ENCODE measurements around the gene PCYT1B. TPM values are rescaled to one million over a fixed set of nuclear protein-coding genes. Genes with fewer than 3 reads are reported as not detected.
"Not testable (repeated sequence)": the region's sequence is repeated elsewhere in the genome, so short reads cannot be mapped to it uniquely, and the experiment has no call there.

The PCYT1B gene
- polyA plus RNA-seq, 3 donors, result 0.15 TPM; not detected in 2

DNA sequence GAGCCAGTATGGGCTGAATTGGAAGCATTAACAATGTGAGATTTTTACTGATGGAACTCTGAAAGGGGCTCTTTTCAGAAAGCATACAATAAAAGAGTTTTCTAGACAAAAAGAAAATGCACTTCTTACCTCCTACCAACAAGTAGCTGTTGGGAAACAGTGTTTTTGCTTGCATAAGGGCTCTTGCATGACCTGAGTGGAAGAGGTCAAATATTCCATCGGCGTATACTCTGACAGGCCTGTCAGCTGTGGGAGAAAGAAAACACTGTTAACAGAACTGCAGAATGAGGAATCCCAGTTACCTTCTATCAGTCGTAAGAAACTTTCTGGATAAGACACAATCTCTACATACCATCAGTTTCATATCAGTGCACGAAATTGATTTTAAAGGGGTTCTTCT lies 39.5 kb downstream of the PCYT1B start:
- peaks cover 0 to 4% (median 0%) of the 10 kb centered on the region in 3 donors for H3K27me3 Mint-ChIP-seq (ENCODE audit: low read depth in 3 of 3)
- no CpG with 5 or more reads among the region's 4 CpGs for WGBS (ENCODE audit: insufficient coverage)

DNA sequence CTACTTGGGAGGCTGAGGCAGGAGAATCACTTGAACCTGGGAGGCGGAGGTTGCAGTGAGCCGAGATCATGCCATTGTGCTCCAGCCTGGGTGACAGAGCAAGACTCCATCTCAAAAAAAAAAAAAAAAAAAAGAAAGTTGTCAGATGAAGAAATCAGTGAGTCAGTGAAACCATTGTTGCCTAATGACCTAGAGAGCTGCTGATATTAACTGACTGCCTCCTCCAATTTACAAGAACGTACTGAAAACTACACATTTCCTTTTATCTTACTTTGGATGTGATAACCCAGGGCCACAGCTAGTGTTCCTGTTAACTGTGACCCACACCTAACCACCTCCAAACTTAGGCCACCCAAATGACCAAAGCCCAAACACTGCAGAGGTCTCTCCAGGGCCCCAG lies 41.2 kb downstream of the PCYT1B start:
- H3K36me3 Mint-ChIP-seq; H3K9me3 ChIP-seq (replicated peaks in 1 of 2; ENCODE audit: control insufficient read depth in 1 of 2, insufficient read depth in 1 of 2, low read length in 2 of 2); H3K9me3 Mint-ChIP-seq; H3K27me3 Mint-ChIP-seq (ENCODE audit: low read depth in 3 of 3); H3K4me2 ChIP-seq (replicated peaks; ENCODE audit: extremely low read depth, low read length, poor library complexity, severe bottlenecking); H3K9ac ChIP-seq (ENCODE audit: insufficient read depth, low read length, poor library complexity, severe bottlenecking); H2AFZ ChIP-seq (ENCODE audit: insufficient read depth, low read depth, low read length, poor library complexity, severe bottlenecking); H3K79me2 ChIP-seq (ENCODE audit: insufficient read depth, low read length); intact Hi-C loops (cut with micrococcal nuclease); H3K4me3 Mint-ChIP-seq; H3K27me3 ChIP-seq (ENCODE audit: control insufficient read depth in 2 of 2, insufficient read depth in 2 of 2, low read length in 2 of 2); H3K4me3 ChIP-seq (replicated peaks in 1 of 3; ENCODE audit: low read depth in 2 of 3, low read length in 3 of 3); H4K20me1 ChIP-seq (ENCODE audit: insufficient read depth, low read length); H3K36me3 ChIP-seq (replicated peaks in 1 of 2; ENCODE audit: control insufficient read depth in 1 of 2, insufficient read depth in 2 of 2, low read length in 2 of 2): not testable (repeated sequence)
- DNase-seq, result peak; percentile 43 to 64 (median 60)
- Histone ChIP-seq H3K27ac (ENCODE audit: low read depth in 1 of 2, low read length in 2 of 2) (peak overlapping the region; percentile 45 to 60), H3K4me1 (ENCODE audit: control insufficient read depth in 1 of 2, insufficient read depth in 2 of 2, low read length in 2 of 2) (peaks cover 27 to 31% of the 10 kb centered on the region in 2 donors)
- Mint-ChIP-seq H3K4me1 (peaks cover 36% of the 10 kb centered on the region), H3K27ac (peak overlapping the region; percentile 70 to 91 (median 86))
- no CpG with 5 or more reads among the region's 3 CpGs for WGBS (ENCODE audit: insufficient coverage)

More for the DNA sequence above, 39.5 kb downstream of the PCYT1B start:
- Histone ChIP-seq H3K4me3 (replicated peaks in 1 of 3; ENCODE audit: low read depth in 2 of 3, low read length in 3 of 3) (no peak overlapping the region), H2AFZ (ENCODE audit: insufficient read depth, low read depth, low read length, poor library complexity, severe bottlenecking) (peak overlapping the region; percentile 27), H3K9ac (ENCODE audit: insufficient read depth, low read length, poor library complexity, severe bottlenecking) (no peak overlapping the region), H3K27ac (ENCODE audit: low read depth in 1 of 2, low read length in 2 of 2) (peak overlapping the region; percentile 52 to 60), H3K9me3 (replicated peaks in 1 of 2; ENCODE audit: control insufficient read depth in 1 of 2, insufficient read depth in 1 of 2, low read length in 2 of 2) (no peaks in the 10 kb centered on the region), H4K20me1 (ENCODE audit: insufficient read depth, low read length) (no peaks in the 10 kb centered on the region), H3K79me2 (ENCODE audit: insufficient read depth, low read length) (no peaks in the 10 kb centered on the region), H3K4me1 (ENCODE audit: control insufficient read depth in 1 of 2, insufficient read depth in 2 of 2, low read length in 2 of 2) (peaks cover 27 to 31% of the 10 kb centered on the region in 2 donors), H3K4me2 (replicated peaks; ENCODE audit: extremely low read depth, low read length, poor library complexity, severe bottlenecking) (peak overlapping the region; percentile 8), H3K36me3 (replicated peaks in 1 of 2; ENCODE audit: control insufficient read depth in 1 of 2, insufficient read depth in 2 of 2, low read length in 2 of 2) (no peaks in the 10 kb centered on the region), H3K27me3 (ENCODE audit: control insufficient read depth in 2 of 2, insufficient read depth in 2 of 2, low read length in 2 of 2) (no peaks in the 10 kb centered on the region)
- TF ChIP-seq, protein P1, sequence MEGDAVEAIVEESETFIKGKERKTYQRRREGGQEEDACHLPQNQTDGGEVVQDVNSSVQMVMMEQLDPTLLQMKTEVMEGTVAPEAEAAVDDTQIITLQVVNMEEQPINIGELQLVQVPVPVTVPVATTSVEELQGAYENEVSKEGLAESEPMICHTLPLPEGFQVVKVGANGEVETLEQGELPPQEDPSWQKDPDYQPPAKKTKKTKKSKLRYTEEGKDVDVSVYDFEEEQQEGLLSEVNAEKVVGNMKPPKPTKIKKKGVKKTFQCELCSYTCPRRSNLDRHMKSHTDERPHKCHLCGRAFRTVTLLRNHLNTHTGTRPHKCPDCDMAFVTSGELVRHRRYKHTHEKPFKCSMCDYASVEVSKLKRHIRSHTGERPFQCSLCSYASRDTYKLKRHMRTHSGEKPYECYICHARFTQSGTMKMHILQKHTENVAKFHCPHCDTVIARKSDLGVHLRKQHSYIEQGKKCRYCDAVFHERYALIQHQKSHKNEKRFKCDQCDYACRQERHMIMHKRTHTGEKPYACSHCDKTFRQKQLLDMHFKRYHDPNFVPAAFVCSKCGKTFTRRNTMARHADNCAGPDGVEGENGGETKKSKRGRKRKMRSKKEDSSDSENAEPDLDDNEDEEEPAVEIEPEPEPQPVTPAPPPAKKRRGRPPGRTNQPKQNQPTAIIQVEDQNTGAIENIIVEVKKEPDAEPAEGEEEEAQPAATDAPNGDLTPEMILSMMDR (IDR thresholded peaks at IDR 0.05), result no peak
- Mint-ChIP-seq H3K4me3 (peak overlapping the region in 1 of 2 donors; percentile 15), H3K27ac (peak overlapping the region in 6 of 7 donors; percentile 18 to 64 (median 43)), H3K9me3 (peaks cover 0 to 4% (median 0%) of the 10 kb centered on the region in 7 donors), H3K4me1 (peaks cover 36% of the 10 kb centered on the region), H3K36me3 (no peaks in the 10 kb centered on the region)
- intact Hi-C loops (cut with micrococcal nuclease), result no loop called here
- DNase-seq, result peak; percentile 1 to 19 (median 13)

All from CD14-positive monocyte (primary cell).